Activated CD4-positive, alpha-beta T cell treated with anti-CD3 and anti-CD28 coated beads, Interleukin-2, amount 50 U/mL, for 16 hours (primary cell): Measurements from ENCODE around the gene GDPD3.

Source experiments
- DNase-seq: peaks from one replicate; pipeline ENCODE4 v3.0.0-alpha.2; 2020

Gene GDPD3

GRCh38 chr16:30094541-30095165, 18.7 kb downstream of the GDPD3 start:
- no peak for DNase-seq

- DNase-seq: peak; percentile 89
These were observed 20.8 kb downstream of the GDPD3 start for GRCh38 chr16:30092373-30093010.

GRCh38 chr16:30091474-30092372, 21.6 kb downstream of the GDPD3 start, which contains the start of gene TBX6:
TBX6 (minus strand) TSS chr16:30091924; CDS start chr16:30091193, 731 bp downstream.
- DNase-seq: peak; percentile 96

- DNase-seq: no peak
These were observed 22.6 kb downstream of the GDPD3 start for GRCh38 chr16:30090610-30091331.

- no peak for DNase-seq
These were observed 24.3 kb downstream of the GDPD3 start for GRCh38 chr16:30088832-30089624.

GRCh38 chr16:30088237-30088831, 25.0 kb downstream of the GDPD3 start:
- no peak for DNase-seq

- DNase-seq: no peak
These were observed 26.0 kb downstream of the GDPD3 start for GRCh38 chr16:30087181-30087898.

GRCh38 chr16:30086291-30087140, 26.8 kb downstream of the GDPD3 start:
- DNase-seq: no peak

- DNase-seq: no peak
These were observed 27.5 kb downstream of the GDPD3 start for GRCh38 chr16:30085820-30086219.

GRCh38 chr16:30085247-30085646, 28.1 kb downstream of the GDPD3 start:
- no peak for DNase-seq

GRCh38 chr16:30084816-30085159, 28.5 kb downstream of the GDPD3 start:
- DNase-seq: no peak

- DNase-seq: no peak
These were observed 29.1 kb downstream of the GDPD3 start for GRCh38 chr16:30084096-30084815.

- no peak for DNase-seq
These were observed 29.9 kb downstream of the GDPD3 start for GRCh38 chr16:30083216-30084055.

- no peak for DNase-seq
These were observed 30.7 kb downstream of the GDPD3 start for GRCh38 chr16:30082545-30083090.

- no peak for DNase-seq
These were observed 33.9 kb downstream of the GDPD3 start for GRCh38 chr16:30079480-30079879.

GRCh38 chr16:30078744-30079143, 34.6 kb downstream of the GDPD3 start:
- DNase-seq: no peak

- DNase-seq: no peak
These were observed 35.7 kb downstream of the GDPD3 start for GRCh38 chr16:30077656-30078055.

GRCh38 chr16:30076276-30076791, 37.0 kb downstream of the GDPD3 start:
- no peak for DNase-seq
